UCSD-AML1 (cell line): ENCODE measurements around the gene KRT1.

Experiments used
- DNase-seq: peaks from one replicate; lab custom pipeline; 2025; ENCODE audit not compliant: unreplicated experiment; lab: John Stamatoyannopoulos, UW

The KRT1 gene

DNA sequence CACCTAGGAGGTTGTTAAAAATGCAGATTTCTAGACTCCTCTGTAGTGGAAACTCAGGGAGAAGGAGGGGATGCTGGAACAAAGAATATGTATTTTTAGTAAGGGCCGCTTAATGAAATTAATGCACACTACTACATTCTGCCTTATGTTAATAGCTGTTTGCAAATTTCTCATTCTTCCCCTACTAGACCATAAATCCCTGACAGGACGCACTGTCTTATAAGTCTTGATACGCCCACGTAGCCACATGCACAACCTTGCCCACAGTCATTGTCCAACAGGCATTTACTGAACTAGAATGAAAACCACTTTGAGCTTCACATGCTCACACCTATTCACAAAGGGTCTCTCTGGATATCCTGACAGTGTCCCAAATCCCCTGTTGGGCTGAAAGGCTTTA is 38.7 kb downstream of the KRT1 start:
- DNase-seq: no peak

DNA sequence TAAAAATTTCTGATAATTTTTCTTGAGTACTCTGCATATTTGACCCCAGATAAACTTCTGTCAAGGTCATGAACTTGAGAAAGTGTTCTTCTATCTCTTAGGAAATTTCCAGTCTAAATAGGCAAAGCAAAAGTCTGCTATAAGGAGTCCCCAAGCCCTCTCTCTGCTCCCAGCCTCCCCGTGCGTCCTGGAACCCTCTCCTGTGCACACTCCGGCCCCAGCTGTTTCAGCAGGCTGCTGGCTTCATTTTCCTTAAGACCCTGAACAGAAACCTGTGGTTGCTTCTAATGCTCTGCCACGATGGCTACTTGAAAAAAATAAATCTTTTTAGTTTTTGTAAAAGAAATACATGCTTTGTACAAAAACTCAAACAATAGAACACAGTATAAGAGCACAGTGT is 42.9 kb downstream of the KRT1 start:
- no peak for DNase-seq

DNA sequence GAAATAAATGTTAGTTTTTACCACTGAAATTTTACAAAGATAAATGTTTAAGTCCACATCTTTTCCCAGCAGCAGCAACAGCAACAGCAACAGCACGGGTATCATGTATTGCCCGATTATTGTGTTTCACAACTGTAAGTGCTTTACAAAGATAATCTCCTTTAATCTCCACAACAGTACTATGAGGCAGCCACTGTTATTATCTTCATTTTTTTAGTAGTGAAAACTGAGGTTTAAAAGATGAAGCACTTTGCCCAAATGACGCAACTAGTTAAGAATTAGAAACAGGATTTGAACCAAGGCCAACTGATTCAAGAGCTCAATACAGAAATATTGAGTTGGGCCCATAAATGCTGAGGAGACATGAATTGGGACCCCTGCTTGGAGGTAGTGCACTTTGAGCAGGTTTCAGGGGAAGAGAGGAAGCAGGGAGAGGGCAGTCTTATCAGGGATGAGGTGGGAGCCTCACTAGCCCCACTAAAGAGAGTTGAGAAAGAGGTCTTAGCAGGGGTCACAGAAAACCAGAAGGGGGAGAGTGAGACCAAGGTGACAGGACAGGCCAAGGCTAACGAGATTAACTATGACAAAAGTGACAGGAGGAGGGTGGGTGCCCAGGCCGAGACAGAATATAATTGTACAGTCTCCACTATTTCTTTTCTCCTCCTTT is 43.5 kb downstream of the KRT1 start:
- DNase-seq: no peak

DNA sequence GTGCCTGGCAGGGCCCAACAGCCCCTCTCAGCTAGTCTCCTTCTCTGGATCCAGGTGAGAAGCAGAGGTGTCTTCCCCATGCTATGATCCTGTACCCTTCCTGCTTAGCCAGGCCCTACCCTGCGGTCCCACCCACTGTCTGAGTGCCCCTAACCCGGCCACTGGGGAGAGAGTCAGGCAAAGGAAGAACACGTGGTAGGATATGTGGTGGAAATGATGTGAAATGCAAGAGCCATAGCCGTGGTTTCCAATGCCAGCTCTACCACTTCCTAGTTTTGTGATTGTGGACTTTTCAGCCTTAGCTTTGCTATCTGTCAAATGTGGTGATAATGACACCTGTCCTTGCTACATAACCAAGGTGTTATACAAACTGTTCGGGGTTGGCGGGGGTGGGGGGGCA is 44.0 kb downstream of the KRT1 start:
- no peak for DNase-seq

DNA sequence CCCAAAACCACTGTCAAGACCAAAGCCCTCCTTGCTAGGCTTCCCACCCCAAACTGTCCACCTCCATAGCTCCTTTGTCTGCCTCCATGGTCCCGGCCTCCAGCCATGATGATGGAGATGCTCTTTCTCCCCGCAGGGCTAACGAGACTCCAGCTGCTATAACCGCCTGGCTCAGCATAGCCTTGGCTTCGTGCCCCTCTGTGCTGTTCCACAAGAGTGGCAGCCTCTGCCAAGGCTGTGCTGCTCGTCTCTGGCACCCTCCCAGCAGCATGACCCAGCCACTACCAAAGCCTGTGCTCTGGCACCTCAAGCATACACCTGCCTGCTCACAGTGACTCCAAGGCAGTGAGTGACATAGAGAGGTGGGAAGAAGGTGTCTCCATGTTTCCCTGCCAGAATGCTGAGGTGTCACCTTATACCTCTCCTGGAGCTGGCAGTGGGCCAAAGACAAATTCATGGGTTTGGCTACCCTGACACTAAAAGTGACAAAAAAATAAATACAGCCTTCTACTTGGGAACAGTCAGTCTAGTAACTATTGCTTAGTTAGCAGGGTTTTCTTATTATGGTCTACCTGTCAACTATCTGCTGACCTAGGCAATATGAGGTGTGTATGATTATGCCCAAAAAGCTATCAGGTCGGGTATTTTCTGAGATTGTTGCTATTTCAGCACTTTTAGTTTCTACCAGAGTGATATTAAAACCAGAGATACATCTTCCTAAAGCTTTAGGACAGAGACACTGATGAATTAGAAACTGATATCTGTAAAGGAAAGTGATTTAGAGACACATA is 45.7 kb downstream of the KRT1 start:
- DNase-seq: no peak

DNA sequence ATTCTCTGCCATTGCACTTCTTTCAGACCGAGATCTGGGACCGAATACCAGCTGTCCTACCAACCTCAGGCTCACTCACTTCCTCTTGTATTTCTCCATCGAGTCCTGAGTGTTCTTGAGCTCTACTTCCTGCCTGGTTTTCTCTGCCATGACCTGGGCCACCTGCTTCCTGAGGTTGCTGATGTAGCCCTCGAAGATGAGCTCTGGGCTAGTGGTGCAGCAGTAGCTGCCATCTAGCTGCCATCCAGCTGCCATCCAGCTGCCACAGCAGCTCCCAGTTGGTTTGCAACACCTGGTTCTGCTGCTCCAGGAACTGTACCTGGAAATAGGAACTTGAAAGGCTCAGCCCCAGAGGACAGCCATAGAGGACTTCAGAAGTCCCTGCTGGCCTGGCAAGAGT is 46.8 kb downstream of the KRT1 start:
- DNase-seq: peak; percentile 57

DNA sequence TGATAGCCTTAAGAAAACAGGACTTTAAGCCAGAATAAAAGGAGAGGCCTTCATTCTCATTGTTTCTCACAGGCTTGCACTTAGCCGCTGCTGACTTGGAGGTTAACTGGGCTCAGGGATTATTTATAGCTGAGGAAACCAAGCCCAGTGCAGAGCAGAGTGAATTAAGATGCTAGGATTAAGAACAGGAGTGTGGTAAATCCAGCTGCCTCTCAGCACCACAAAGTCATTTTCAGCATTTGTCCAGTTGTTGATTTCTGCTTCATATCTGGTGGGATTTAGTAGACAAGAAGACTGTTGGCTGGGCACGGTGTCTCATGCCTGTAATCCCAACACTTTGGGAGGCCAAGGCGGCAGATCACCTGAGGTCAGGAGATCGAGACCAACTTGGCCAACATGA is 47.6 kb downstream of the KRT1 start:
- DNase-seq: no peak

DNA sequence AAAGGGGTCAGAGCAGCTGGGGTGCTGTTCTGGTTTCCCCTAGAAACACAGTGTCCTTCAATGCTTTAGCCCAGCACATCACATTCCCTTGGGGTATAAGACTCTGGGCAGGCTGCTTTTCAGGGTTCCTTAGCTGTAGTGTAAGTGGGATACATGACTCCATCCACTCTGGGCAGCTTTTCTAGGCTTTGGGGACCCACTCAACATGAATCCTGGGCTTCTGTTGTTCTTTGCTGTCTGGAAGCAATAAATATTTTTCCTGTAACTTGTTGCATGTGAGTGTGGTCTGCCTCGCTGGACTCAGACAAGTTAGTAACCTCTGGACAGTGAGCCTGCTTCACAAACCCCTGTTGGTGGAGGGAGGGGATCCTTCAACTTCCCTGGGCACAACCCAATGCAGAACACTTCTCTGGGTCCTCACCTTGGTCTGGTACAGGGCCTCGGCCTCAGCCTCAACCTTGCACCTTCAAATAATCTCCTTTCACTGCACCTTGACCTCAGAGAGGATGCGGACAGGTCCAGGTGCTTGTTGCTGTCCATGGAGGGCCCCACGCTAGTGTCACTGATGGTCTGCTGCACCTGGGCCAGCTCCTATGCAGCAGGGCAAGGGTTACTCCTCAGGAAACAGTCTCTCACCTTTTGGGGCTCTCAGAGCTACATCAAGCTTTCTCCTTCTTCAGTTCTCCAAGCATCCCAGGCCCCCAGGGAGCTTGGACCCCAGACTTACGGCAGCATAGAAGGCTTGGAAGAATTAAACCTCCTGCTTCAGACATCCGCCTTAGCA is 48.3 kb downstream of the KRT1 start:
- no peak for DNase-seq

DNA sequence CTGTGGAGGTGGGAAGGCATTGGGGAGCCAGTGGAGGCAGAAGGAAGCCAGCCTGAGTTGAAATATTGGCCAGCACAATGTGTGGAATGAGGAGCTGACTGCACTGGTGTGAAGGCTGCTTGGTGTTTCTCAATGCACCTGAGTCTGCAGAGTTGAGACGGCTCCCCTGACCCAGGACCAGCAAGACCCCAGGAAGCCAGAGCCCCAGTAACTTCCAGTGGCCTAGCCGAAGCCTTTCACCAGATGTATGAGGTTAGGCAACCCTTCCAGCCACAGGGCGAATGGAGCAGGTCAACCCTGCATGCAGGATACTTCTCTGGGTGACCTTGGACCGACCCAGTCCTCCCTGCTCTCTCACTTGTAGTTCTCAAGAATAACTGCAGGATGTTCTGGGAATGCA is 48.9 kb downstream of the KRT1 start:
- DNase-seq: no peak

DNA sequence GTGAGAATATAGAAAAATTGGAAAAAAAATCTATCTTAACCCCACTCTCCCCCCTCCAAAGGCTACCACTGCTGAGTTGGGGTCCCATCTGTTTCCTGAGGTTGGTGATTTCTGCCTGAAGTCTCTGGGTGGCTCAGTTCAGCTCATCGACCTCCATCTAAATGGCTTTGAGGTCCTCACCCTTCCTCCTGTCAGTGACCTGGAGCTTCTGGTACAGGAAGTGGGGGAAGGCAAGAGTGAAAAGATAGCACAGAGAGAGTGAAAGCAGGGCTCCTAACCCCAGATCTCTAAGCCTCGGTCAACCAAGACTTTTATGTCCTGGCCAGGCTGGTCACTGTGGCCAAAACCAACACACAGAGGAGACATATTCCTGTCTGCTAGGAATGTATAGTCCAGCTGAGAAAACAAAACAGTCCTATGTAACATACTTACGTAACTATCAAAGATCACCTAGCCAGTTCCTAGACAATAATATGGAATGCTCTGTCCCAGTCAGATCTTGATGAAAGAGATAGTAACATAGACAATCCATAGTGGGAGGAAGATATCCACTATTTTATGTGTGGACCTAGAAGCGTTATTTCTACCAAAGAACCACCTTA is 49.5 kb downstream of the KRT1 start:
- no peak for DNase-seq

DNA sequence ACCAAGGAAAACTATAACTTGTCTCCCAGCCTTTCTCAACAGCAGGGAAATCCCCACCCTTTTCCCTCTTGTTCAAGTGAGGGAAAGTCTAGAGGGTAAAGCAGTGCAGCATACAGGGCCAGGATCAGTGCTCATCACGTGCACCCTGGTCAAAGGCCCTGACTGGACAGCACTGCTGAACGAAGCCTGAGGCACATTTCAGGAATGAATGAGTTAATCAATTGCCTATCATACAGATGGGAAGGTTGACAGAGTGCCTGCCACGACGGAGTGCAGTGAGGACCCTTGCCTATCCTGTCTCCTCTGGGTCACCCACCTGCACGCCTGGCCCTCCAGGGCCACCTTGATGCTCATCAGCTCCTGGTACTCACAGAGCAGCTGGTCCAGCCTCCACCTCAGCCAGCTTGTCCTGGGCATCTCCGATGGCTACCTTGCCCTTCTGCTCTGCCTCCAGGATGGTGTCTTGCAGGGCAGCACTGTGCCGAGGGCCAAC is 50.2 kb downstream of the KRT1 start:
- DNase-seq: no peak

DNA sequence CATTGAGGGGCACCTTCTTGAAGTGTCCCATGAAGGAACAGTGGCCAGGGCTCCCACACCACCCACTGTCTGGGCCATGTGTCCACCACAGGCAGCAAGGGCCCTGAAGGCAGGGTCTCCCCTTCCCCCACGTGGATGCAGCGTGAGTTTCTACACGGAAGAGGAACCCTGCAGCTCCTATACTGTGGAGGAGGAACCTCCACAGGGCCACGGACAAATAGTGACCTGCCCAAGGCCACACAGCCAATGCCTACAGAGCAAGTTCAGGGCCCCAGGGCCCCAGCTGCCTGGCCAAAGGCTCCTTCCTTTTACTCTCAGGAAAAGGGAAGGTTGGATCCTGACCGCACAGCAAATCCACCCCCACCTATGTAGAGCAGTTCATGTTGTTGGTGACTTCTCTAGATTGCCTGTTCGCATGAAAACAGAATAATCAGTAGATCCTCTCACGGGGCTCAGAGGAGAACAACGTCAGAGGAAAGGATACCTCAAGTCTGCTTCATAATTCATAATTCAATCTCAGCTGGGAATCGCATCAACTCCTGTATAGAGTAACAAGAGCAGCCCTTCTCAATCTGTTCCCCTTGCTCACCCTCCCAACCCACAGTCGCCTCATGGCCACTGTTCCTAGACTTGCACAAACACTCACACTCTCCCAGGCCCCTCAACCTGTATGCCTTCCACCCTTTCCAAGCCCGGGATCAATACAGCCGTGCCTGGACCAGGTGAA is 50.8 kb downstream of the KRT1 start:
- DNase-seq: peak; percentile 50

DNA sequence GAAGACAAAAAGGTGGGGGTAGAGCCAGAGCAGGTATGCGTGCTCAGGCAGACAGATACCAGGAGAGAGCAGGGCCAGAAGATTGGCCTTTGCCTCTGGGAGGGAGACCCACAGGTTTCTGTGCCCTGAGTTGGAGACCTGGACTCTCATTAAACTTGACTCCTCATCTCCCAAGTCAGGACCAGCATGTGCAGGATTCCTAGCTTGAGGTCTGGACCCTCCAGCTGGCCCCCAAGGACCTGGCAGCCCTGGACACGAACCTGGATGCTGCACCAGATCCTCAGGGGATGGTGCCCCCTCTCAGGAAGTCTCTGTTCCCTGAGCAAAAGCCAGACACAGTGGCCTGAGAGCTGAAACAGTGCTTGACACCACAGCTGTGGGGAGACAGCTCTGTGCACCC is 51.4 kb downstream of the KRT1 start:
- DNase-seq: no peak

DNA sequence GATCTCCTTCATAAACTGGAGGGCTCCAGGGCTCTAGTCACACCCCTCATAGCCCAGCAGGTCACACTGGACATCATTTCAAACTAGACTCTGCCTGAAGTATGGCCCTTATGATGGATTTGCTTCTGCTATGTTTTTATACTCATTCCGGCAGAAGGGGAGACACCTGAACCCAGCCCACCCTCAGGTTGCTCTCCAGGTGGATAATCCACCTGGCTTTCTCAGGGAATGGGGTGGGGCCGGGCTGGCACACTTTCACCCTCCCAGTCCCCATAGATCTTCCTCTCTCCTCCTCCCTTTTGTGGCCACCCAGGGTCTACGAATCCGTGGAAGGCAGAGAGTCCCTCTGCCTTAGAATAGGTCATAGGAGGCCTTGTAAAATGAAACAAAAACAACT is 52.1 kb downstream of the KRT1 start:
- DNase-seq: no peak

DNA sequence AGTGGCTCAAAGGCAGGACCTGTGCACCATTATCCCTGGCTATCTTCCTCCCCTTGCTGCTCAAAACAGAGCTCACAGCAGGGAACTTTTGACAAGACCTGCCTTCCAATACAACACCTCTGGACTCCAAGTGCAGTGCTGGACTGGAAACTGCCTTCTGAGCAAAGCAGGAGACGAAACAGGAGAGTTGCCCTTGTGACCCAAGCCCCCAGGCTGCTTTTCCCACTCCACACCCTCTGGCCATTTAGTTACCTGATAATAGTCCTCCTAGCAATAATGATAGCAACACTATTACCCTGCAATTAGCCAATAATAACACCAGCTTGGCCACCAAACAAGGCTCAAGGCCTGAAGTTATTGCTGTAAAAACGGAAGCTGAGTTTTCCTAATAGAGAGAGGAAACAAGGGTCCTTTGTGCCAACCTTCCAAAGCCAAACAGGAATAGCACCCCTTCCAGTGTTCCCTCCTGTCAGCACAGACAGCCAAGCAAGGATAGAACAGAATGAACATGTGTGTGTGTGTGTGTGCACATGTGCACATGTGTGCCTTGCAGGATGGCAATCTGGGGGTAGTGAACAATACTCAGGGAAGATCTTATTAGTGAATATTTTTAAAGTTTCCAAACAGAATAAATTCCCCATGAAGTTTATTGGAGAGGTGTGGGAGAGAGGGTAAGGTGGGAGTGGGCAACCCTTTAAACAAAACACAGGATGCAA is 52.7 kb downstream of the KRT1 start:
- no peak for DNase-seq
